ENCODE measurements around the gene TEAD3.

Gene TEAD3

GRCh38 chr6:35512006-35512405 lies 15.1 kb upstream of the TEAD3 start:
- no peak for DNase-seq

GRCh38 chr6:35511562-35511941 lies 14.7 kb upstream of the TEAD3 start:
- DNase-seq, result no peak

GRCh38 chr6:35510916-35511561 lies 14.2 kb upstream of the TEAD3 start:
- no peak for DNase-seq

GRCh38 chr6:35508542-35508941 lies 11.7 kb upstream of the TEAD3 start:
- DNase-seq, result no peak

- no peak for DNase-seq
These were observed 11.1 kb upstream of the TEAD3 start for GRCh38 chr6:35508027-35508426.

- no peak for DNase-seq
These were observed 10.3 kb upstream of the TEAD3 start for GRCh38 chr6:35507221-35507620.

- DNase-seq, result no peak
These were observed 9.7 kb upstream of the TEAD3 start for GRCh38 chr6:35506536-35506935.

- DNase-seq, result no peak
These were observed 9.1 kb upstream of the TEAD3 start for GRCh38 chr6:35505999-35506412.

- no peak for DNase-seq
These were observed 6.7 kb upstream of the TEAD3 start for GRCh38 chr6:35503534-35503933.

GRCh38 chr6:35501784-35502183 lies 4.9 kb upstream of the TEAD3 start:
- DNase-seq, result no peak

- DNase-seq, result no peak
These were observed 3.9 kb upstream of the TEAD3 start for GRCh38 chr6:35500782-35501181.

- DNase-seq, result no peak
These were observed 2.5 kb upstream of the TEAD3 start for GRCh38 chr6:35499372-35499771.

- no peak for DNase-seq
These were observed 1.7 kb upstream of the TEAD3 start for GRCh38 chr6:35498422-35499067.

- DNase-seq, result no peak
These were observed 917 bp upstream of the TEAD3 start for GRCh38 chr6:35497571-35498421.

GRCh38 chr6:35496036-35496840 lies 641 bp downstream of the TEAD3 start:
- DNase-seq, result no peak

GRCh38 chr6:35495258-35496035 lies 1.4 kb downstream of the TEAD3 start:
- DNase-seq, result no peak

GRCh38 chr6:35494161-35494563 lies 2.7 kb downstream of the TEAD3 start:
- DNase-seq, result no peak

- DNase-seq, result no peak
These were observed 3.4 kb downstream of the TEAD3 start for GRCh38 chr6:35493307-35493983.

- DNase-seq, result no peak
These were observed 4.0 kb downstream of the TEAD3 start for GRCh38 chr6:35492974-35493284.

GRCh38 chr6:35492258-35492973 lies 4.5 kb downstream of the TEAD3 start:
- no peak for DNase-seq

- no peak for DNase-seq
These were observed 5.2 kb downstream of the TEAD3 start for GRCh38 chr6:35491558-35492257.
